A549 (cell line): Measurements from ENCODE around the gene ZNF497.

ENCODE experiments used
- CTCF ChIP-seq: fragments of >200 bp; sonication (Bioruptor Twin); formaldehyde crosslinking; IDR thresholded peaks from 3 replicates; pipeline ENCODE4 v1.5.1; 2016
- POLR2A ChIP-seq: IDR thresholded peaks from 2 replicates; pipeline ENCODE4 v1.6.1; 2012; ENCODE audit warnings: mild to moderate bottlenecking, low read length
- RCOR1 ChIP-seq: fragments of 150-350 bp; IDR thresholded peaks from 2 replicates; pipeline ENCODE4 v1.6.1; 2014; ENCODE audit warnings: antibody characterized with exemption, low read length, low read depth
- REST ChIP-seq: fragments of 200-600 bp; sonication (generic); IDR thresholded peaks from 2 replicates; pipeline ENCODE4 v1.6.1; 2016; ENCODE audit warnings: antibody characterized with exemption, mild to moderate bottlenecking, moderate library complexity
- ZFP36 ChIP-seq: fragments of 450-650 bp; IDR thresholded peaks from 2 replicates; pipeline ENCODE4 v1.6.1; 2014; ENCODE audit warnings: borderline replicate concordance; ENCODE audit not compliant: partially characterized antibody

GRCh38 chr19:58398545-58398944 lies 36.0 kb upstream of the ZNF497 start:
- no peak for TF ChIP-seq RCOR1
- no peak for TF ChIP-seq POLR2A
- TF ChIP-seq REST = no peak
- no peak for TF ChIP-seq CTCF
- TF ChIP-seq ZFP36 = no peak
